ENCODE measurements around the gene PYGL.

DNA sequence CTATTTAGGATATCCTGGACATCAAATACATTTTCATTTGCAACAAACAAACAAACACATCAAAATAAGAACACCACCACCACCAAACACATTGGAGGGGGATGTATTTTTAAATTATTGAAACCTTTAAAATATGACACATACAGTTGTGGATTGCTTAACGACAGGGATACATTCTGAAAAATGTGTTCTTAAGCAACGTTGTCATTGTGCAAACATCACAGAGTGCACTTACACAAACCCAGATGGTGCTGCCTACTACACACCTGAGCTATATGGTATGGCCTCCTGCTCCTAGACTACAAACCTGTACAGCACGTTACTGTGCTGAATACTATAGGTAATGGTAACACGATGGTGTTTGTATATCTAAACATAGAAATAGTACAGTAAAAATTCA, 19.4 kb downstream of the PYGL start:
- TF ChIP-seq, protein P1, sequence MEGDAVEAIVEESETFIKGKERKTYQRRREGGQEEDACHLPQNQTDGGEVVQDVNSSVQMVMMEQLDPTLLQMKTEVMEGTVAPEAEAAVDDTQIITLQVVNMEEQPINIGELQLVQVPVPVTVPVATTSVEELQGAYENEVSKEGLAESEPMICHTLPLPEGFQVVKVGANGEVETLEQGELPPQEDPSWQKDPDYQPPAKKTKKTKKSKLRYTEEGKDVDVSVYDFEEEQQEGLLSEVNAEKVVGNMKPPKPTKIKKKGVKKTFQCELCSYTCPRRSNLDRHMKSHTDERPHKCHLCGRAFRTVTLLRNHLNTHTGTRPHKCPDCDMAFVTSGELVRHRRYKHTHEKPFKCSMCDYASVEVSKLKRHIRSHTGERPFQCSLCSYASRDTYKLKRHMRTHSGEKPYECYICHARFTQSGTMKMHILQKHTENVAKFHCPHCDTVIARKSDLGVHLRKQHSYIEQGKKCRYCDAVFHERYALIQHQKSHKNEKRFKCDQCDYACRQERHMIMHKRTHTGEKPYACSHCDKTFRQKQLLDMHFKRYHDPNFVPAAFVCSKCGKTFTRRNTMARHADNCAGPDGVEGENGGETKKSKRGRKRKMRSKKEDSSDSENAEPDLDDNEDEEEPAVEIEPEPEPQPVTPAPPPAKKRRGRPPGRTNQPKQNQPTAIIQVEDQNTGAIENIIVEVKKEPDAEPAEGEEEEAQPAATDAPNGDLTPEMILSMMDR (optimal IDR thresholded peaks at IDR 0.05 in 1 of 3, IDR thresholded peaks at IDR 0.05 in 1 of 3, conservative IDR thresholded peaks at IDR 0.05 in 1 of 3; ENCODE audit: extremely low read depth in 1 of 3, insufficient read depth in 2 of 3, low read length in 3 of 3) = no peak
- TF ChIP-seq EZH2 (IDR thresholded peaks at IDR 0.05; ENCODE audit: low read length) = no peak
